ENCODE measurements around the gene ZC3H12D. TPM values are rescaled to one million over a fixed set of nuclear protein-coding genes. Genes with fewer than 3 reads are reported as not detected.
A peak's percentile ranks its signal among the peaks of the same experiment; 100 is the strongest.

The ZC3H12D gene
- total RNA-seq: 1 to 10 TPM; 6.0 to 6.1 TPM

DNA sequence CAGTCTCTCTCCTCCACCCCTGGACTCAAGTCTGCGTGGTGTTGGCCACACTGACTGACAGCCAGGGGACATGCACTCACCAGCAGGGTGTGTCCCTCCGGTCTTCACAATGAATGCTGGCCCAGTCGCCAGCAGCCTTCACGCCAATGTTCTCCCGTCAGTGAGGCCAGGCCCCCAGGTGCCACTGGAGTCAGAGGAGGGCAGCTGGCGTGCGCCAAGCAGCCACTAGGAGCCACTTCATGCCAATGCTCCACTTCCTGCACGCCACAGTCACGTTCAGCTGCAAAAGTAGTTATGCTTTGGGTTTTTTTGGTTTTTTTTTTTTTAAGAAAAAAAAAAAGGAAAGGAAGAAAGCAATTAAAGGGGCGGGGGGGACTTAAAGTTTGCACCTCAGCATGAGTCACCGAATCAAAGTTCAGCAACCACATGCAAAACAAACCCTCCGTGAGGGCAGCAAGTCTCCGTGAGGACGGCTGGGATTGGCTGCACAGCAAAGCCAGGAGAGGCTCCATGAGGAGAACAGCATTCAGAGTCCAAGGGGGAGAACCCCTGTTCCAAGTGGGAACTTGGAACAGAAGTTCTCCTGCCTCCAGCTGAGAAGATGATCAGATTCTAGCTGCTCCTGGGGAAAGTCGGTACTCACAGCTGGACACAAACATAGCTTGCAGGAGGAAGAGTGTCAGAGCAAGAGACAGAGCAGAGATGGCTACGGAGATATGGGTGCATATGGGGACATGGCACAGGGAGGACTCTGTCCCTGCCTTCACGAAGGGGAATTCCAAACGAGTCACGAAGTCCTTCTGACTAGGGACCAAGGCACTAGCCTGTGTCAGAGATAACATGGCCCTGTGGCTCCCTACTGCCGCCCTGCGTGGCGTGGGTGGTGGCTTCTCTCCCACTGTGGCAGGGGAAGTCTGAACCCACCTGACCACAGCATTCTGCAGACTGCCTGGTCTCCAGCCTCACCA is at the start of gene ZC3H12D:
ZC3H12D (minus strand) TSS at position 282 of the 968 bp plus-strand sequence. CDS start 10,471 bp downstream, outside the sequence.
- ATAC-seq: peak; percentile 78
- ChIA-PET POLR2A (interaction anchor here (0.8 to 3.3 kb wide), 9 partner anchors 8 to 61 kb away, joined by 3 to 26 read pairs (median 6); partner anchors contain the start of gene PPIL4), CTCF (interaction anchor here (1.0 to 3.9 kb wide), 11 partner anchors 11 to 456 kb away, joined by 3 to 24 read pairs (median 4); no protein-coding TSS in a partner anchor)
- H3K4me3 Mint-ChIP-seq: peak within 1 kb of the TSS; percentile 84
- DNase-seq: peak; percentile 82
- H3K36me3 Mint-ChIP-seq (ENCODE audit: low read depth): peaks cover 3% of the 10 kb centered on the region
- H3K4me1 Mint-ChIP-seq (ENCODE audit: low read depth): peaks cover 59% of the 10 kb centered on the region
- H3K27ac Mint-ChIP-seq: peak within 1 kb of the TSS; percentile 95
- H3K27me3 Mint-ChIP-seq (ENCODE audit: low read depth): no peaks in the 10 kb centered on the region
- H3K9me3 Mint-ChIP-seq (ENCODE audit: insufficient read depth): no peaks in the 10 kb centered on the region

DNA sequence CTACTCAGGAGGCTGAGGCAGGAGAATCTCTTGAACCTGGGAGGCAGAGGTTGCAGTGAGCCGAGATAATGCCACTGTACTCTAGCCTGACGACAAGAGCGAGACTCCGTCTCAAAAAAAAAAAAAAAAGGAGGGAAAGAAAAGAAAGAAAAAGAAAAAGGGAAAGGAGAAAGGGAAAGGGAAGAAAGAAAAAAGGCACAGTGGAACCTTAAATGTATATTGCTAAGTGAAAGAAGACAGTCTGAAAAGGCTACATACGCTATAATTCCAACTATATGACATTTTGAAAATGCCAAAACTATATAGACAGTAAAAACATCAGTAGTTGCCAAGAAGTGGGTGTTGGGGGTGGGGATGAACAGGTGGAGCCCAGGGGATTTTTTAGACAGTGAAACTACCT is 44.8 kb upstream of the ZC3H12D start:
- ChIA-PET POLR2A (no interaction called here), CTCF (interaction anchor here (4.1 kb wide), 1 partner anchor 12 kb away, joined by 19 read pairs; no protein-coding TSS in a partner anchor)
- Mint-ChIP-seq H3K27ac (no peak overlapping the region), H3K4me3 (no peak overlapping the region), H3K27me3 (ENCODE audit: low read depth) (no peaks in the 10 kb centered on the region), H3K36me3 (ENCODE audit: low read depth) (peaks cover 43% of the 10 kb centered on the region), H3K9me3 (ENCODE audit: insufficient read depth) (no peaks in the 10 kb centered on the region), H3K4me1 (ENCODE audit: low read depth) (no peaks in the 10 kb centered on the region)
- ATAC-seq (no peak), DNase-seq (no peak)

DNA sequence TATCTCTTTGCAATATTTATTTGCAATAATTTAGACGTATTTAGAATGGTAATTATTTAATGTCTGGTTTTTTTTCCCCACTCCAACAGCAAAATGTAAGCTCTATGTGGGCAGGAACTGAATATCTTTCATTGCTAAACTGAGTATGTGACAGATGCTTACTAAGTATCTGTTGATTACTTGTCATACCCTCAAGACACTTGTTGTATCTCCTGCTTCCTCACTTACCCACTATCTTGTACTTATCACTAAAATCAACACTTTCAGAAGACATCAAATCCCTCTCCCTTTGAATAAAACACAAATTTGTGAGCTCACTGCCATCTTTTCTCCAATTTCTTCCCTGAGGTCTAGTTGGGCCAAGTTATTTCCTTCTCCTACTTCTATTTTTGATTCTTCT is 30.7 kb upstream of the ZC3H12D start:
- Mint-ChIP-seq H3K36me3 (ENCODE audit: low read depth) (peaks cover 41% of the 10 kb centered on the region), H3K9me3 (ENCODE audit: insufficient read depth) (no peaks in the 10 kb centered on the region), H3K27me3 (ENCODE audit: low read depth) (no peaks in the 10 kb centered on the region), H3K4me3 (no peak overlapping the region), H3K27ac (no peak overlapping the region), H3K4me1 (ENCODE audit: low read depth) (peaks cover 6% of the 10 kb centered on the region)
- CTCF ChIA-PET: interaction anchor here (0.9 to 5.0 kb wide), 13 partner anchors 7 to 487 kb away, joined by 3 to 66 read pairs (median 25); partner anchors contain the start of gene PPIL4
- POLR2A ChIA-PET: interaction anchor here (0.7 to 3.3 kb wide), 4 partner anchors 21 to 198 kb away, joined by 3 to 13 read pairs (median 4); partner anchors contain the start of genes TAB2 and ZC3H12D
- DNase-seq (no peak), ATAC-seq (no peak)

DNA sequence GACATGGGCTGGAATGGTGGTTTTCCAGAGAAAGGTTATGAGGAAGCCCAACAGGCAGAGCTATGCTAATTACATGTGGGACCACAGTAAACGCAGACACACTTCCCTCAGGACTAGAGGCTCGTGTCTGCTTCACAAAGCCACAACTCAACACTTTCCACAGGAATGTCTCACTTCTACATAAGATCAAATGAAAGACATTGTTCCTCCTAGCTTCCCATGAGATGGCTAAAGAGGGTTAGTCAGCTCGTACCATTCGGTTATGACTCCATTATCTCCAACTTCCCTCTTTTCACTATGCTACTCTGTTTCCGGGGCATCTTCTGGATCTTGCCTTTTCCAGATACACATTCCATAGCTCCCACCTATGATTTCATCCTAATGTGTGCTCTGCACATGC is 29.1 kb upstream of the ZC3H12D start:
- no peak for ATAC-seq
- Mint-ChIP-seq H3K4me3 (no peak overlapping the region), H3K36me3 (ENCODE audit: low read depth) (peaks cover 39% of the 10 kb centered on the region), H3K27me3 (ENCODE audit: low read depth) (no peaks in the 10 kb centered on the region), H3K9me3 (ENCODE audit: insufficient read depth) (no peaks in the 10 kb centered on the region), H3K4me1 (ENCODE audit: low read depth) (peaks cover 10% of the 10 kb centered on the region), H3K27ac (no peak overlapping the region)
- POLR2A ChIA-PET: interaction anchor here (1.2 kb wide), 1 partner anchor 18 kb away, joined by 6 read pairs; no protein-coding TSS in a partner anchor
- no peak for DNase-seq
- CTCF ChIA-PET: interaction anchor here (1.0 to 1.5 kb wide), 3 partner anchors 12 to 32 kb away, joined by 3 to 5 read pairs (median 4); partner anchors contain the start of gene PPIL4

DNA sequence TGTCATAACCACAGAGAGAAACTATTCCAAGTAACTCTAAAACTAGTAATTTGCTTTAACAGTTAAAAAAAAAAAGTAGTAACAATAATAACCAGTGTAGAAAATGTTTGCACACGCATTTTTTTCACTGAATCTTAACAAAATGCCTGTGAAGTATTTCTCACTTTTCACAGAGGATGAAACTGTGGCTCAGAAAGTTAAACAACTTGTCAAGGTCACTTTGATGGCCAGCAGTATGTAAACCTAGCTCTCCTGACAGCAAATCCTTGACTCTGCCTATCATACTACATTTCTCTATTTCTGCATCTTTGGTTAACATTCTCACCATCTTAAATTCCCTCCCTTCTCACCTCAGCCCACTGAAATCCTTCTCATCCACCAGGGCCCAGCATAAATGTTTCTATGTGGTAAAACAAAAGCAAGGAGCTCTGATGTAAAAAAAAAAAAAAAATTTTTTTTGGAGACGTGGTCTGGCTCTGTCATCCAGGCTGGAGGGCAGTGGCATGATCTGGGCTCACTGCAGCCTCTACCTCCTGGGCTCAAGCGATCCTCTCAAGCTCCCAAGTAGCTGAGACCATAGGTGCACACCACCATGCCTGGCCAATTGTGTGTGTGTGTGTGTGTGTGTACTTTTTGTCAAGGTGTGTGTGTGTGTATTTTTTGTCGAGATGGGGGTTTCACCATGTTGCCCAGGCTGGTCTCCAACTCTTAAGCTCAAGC is 26.1 kb upstream of the ZC3H12D start:
- Mint-ChIP-seq H3K36me3 (ENCODE audit: low read depth) (peaks cover 42% of the 10 kb centered on the region), H3K27ac (peak overlapping the region; percentile 4), H3K4me1 (ENCODE audit: low read depth) (peaks cover 16% of the 10 kb centered on the region), H3K9me3 (ENCODE audit: insufficient read depth) (no peaks in the 10 kb centered on the region), H3K4me3 (no peak overlapping the region), H3K27me3 (ENCODE audit: low read depth) (no peaks in the 10 kb centered on the region)
- CTCF ChIA-PET: interaction anchor here (0.8 to 2.5 kb wide), 5 partner anchors 16 to 482 kb away, joined by 3 to 15 read pairs (median 4); no protein-coding TSS in a partner anchor
- no peak for DNase-seq
- peak; percentile 32 for ATAC-seq
- POLR2A ChIA-PET: no interaction called here

DNA sequence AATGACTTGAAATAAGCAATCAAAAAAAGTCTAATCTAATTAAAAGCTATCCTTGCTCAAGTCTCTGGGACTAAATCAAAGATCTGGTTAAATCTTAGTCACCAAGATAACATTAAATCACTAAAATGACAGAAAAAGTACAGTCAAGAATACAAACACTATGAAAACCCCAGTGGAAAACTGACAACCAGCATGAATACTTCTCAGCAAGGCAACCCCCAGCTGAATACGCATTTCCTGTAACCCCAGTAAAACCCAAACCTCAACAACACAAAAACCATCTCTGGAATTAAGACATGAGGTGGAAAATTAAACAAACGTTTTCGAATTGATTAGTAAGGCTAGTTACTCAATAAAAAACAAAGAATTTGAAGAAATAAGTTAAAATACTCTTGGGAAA is 23.7 kb upstream of the ZC3H12D start:
- POLR2A ChIA-PET: interaction anchor here (1.1 to 1.5 kb wide), 3 partner anchors 12 to 15 kb away, joined by 3 to 8 read pairs (median 4); no protein-coding TSS in a partner anchor
- Mint-ChIP-seq H3K4me3 (peak overlapping the region; percentile 28), H3K27me3 (ENCODE audit: low read depth) (no peaks in the 10 kb centered on the region), H3K9me3 (ENCODE audit: insufficient read depth) (no peaks in the 10 kb centered on the region), H3K4me1 (ENCODE audit: low read depth) (peaks cover 16% of the 10 kb centered on the region), H3K27ac (peak overlapping the region; percentile 72), H3K36me3 (ENCODE audit: low read depth) (peaks cover 32% of the 10 kb centered on the region)
- DNase-seq: no peak
- peak; percentile 70 for ATAC-seq
- CTCF ChIA-PET: interaction anchor here (0.7 to 3.0 kb wide), 8 partner anchors 8 to 480 kb away, joined by 3 to 26 read pairs (median 6); no protein-coding TSS in a partner anchor

DNA sequence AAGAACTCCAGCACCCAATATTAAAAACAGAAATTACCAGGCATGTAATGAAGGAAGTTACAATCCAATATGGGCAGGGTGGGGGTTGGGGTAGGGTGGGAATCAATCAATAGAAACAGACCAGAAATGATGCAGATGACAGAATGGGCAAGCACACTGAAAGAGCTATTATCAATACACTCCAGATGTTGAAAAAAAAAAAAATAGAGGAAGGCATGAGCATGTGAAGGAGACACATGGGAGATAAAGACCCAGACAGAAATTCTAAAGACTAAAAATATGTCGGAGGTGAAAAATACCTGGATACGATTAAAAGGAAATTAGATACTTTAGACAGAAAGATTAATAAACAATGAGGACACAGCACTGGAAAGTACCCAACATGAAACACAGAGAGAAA is 19.1 kb upstream of the ZC3H12D start:
- peaks cover 27% of the 10 kb centered on the region for H3K36me3 Mint-ChIP-seq (ENCODE audit: low read depth)
- peaks cover 11% of the 10 kb centered on the region for H3K4me1 Mint-ChIP-seq (ENCODE audit: low read depth)
- H3K27ac Mint-ChIP-seq: no peak overlapping the region
- no peaks in the 10 kb centered on the region for H3K27me3 Mint-ChIP-seq (ENCODE audit: low read depth)
- ChIA-PET POLR2A (no interaction called here), CTCF (interaction anchor here (1.0 to 5.0 kb wide), 5 partner anchors 9 to 72 kb away, joined by 3 to 43 read pairs (median 4); partner anchors contain the start of gene ZC3H12D)
- no peak overlapping the region for H3K4me3 Mint-ChIP-seq
- H3K9me3 Mint-ChIP-seq (ENCODE audit: insufficient read depth): no peaks in the 10 kb centered on the region
- no peak for DNase-seq
- ATAC-seq: no peak

DNA sequence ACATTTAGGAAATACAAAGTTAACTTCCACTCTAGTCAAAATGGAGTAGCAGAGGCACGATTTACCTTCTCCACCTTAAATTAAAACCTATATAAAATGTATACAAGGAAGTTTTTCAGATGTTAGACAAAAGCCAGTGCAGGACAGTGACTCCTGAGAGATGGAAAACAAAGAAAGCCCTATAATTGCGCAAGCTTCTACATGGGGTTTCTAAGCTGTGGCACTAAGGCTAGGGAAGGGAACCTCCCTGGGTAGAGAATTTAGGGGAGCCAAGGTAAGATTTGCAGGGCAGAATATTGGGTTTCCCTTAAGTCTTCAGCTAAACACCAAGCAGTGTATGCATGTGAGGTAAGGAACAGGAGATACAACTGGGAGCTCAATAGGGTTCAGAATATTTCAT is 18.5 kb upstream of the ZC3H12D start:
- peaks cover 7% of the 10 kb centered on the region for H3K4me1 Mint-ChIP-seq (ENCODE audit: low read depth)

DNA sequence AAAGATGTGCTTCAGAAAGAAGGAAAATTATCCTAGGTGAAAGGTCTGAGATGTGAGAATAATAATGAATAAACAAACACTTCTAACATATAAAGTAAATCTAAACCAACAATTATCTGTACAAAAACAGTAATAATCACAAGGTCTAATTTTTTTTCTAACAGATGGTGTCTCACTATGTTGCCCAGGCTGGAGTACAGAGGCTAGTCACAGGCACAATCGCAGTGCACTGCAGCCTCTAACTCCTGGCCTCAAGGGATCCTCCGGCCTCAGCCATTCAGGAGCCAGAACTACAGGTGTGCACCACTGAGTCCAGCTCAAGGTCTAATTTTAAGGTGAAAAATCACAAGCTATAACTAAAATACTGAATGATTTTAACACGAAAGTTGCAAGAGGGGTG is 17.0 kb upstream of the ZC3H12D start:
- Mint-ChIP-seq H3K9me3 (ENCODE audit: insufficient read depth) (no peaks in the 10 kb centered on the region), H3K27ac (no peak overlapping the region), H3K4me3 (no peak overlapping the region), H3K36me3 (ENCODE audit: low read depth) (peaks cover 23% of the 10 kb centered on the region), H3K4me1 (ENCODE audit: low read depth) (peaks cover 11% of the 10 kb centered on the region), H3K27me3 (ENCODE audit: low read depth) (no peaks in the 10 kb centered on the region)
- CTCF ChIA-PET: interaction anchor here (1.5 to 3.1 kb wide), 2 partner anchors 12 to 17 kb away, joined by 4 to 24 read pairs; partner anchors contain the start of gene ZC3H12D
- POLR2A ChIA-PET: no interaction called here
- DNase-seq (no peak), ATAC-seq (no peak)

More for the DNA sequence above, 18.5 kb upstream of the ZC3H12D start:
- Mint-ChIP-seq H3K9me3 (ENCODE audit: insufficient read depth) (no peaks in the 10 kb centered on the region), H3K4me3 (no peak overlapping the region), H3K27ac (no peak overlapping the region), H3K36me3 (ENCODE audit: low read depth) (peaks cover 27% of the 10 kb centered on the region), H3K27me3 (ENCODE audit: low read depth) (no peaks in the 10 kb centered on the region)
- DNase-seq (no peak), ATAC-seq (no peak)
- ChIA-PET CTCF (interaction anchor here (0.9 to 5.0 kb wide), 6 partner anchors 8 to 71 kb away, joined by 3 to 43 read pairs (median 4); partner anchors contain the start of gene ZC3H12D), POLR2A (no interaction called here)

DNA sequence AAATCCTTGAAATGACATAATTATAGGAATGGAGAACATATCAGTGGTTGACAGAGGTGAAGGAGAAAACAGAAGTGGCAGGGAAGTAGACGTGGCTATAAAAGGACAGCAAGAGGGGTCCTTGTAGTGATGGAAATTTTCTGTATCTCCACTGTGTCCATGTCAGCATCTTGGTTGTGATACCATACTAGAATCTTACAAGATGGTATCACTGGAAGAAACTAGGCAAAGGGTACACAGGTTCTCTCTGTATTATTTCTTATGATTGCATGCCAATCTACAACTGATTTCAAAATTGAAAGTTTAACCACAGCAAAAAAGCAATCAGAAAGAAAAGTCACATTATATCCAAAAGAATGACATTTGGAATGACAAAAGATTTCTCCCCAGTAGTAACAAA is 16.4 kb upstream of the ZC3H12D start:
- ChIA-PET CTCF (no interaction called here), POLR2A (no interaction called here)
- peaks cover 20% of the 10 kb centered on the region for H3K36me3 Mint-ChIP-seq (ENCODE audit: low read depth)
- H3K27ac Mint-ChIP-seq: no peak overlapping the region
- H3K9me3 Mint-ChIP-seq (ENCODE audit: insufficient read depth): no peaks in the 10 kb centered on the region
- H3K27me3 Mint-ChIP-seq (ENCODE audit: low read depth): no peaks in the 10 kb centered on the region
- H3K4me3 Mint-ChIP-seq: no peak overlapping the region
- DNase-seq: no peak
- ATAC-seq: no peak
- H3K4me1 Mint-ChIP-seq (ENCODE audit: low read depth): peaks cover 14% of the 10 kb centered on the region

DNA sequence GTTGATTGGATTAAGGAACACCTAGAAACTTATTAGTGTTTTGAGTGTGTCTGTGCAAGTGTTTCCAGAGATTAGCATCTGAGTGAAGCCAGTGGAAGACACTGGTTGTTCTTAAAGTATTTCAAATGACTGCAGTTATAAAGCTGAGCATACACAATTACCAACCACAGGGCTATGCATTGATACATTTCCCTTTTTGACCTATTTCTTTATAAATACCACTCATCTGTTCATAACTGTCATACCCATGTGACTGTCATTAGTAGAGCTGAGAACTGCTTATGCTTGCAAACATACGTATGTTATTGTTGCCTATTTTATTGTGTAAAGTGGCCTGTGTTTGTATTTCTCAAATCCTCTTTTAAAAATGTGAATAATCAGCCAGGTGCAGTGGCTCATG is 15.3 kb upstream of the ZC3H12D start:
- Mint-ChIP-seq H3K27me3 (ENCODE audit: low read depth) (no peaks in the 10 kb centered on the region), H3K4me3 (no peak overlapping the region), H3K36me3 (ENCODE audit: low read depth) (peaks cover 14% of the 10 kb centered on the region), H3K4me1 (ENCODE audit: low read depth) (peaks cover 25% of the 10 kb centered on the region), H3K27ac (no peak overlapping the region), H3K9me3 (ENCODE audit: insufficient read depth) (no peaks in the 10 kb centered on the region)
- POLR2A ChIA-PET: interaction anchor here (1.6 kb wide), 1 partner anchor 14 kb away, joined by 6 read pairs; the partner anchor contains the start of gene ZC3H12D
- ATAC-seq (no peak), DNase-seq (no peak)
- CTCF ChIA-PET: interaction anchor here (0.7 kb wide), 1 partner anchor 17 kb away, joined by 3 read pairs; no protein-coding TSS in a partner anchor
